Measurements from ENCODE around the gene KRT37.

The KRT37 gene

DNA sequence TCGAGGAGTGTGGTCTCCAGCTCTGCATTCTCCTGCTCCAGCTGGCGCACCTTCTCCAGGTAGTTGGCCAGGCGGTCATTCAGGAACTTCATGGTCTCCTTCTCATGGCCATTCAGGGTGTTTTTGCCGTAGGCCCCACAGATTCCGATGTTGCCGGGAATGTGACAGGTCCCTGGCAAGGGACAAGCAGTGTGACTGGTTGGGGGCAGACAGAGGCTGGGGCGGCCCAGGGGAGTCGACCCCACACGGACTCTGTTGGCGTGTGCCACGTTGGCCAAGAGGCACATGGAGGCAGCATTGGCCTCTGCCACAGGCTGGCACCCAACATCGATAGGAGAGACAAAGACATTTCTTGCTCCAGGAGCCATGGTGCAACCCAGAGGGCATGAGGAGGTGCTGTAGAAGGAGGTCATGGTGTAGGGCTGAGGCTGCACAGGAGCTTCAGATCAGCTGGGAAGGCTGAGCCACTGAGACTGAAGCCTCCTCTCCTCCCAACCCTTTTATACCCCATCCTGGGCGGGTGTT, at the start of gene KRT37:
Gene KRT37, minus strand, starts transcription at position 475 of the 525 bp plus-strand sequence. Its CDS starts 62 bp downstream, at position 413.
- Mint-ChIP-seq H3K36me3 (no peaks in the 10 kb centered on the region), H3K27ac (no peak within 1 kb of the TSS), H3K9me3 (no peaks in the 10 kb centered on the region), H3K27me3 (peaks cover 20% of the 10 kb centered on the region), H3K4me3 (no peak within 1 kb of the TSS), H3K4me1 (no peaks in the 10 kb centered on the region)
- ATAC-seq, result no peak

DNA sequence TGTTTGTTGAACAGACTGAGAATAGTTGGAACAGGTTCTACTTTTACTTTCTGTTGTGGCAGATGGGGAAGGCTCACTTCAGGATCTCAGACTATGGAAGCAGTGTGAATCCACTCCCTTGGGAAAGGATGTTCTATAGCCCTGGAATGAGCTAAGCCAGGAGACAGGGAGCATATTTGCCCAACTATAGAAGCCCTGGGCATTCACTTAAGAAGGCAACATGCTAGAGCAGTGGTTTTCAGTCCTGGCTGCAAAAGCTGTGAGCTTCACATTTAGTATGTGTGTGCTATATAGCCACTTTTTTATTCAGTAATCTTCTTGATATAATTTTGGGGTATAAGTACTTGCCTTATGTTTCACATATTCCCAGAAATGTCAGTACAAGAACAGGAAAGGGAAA, 44.0 kb upstream of the KRT37 start:
- Mint-ChIP-seq H3K27ac (no peak overlapping the region), H3K4me3 (no peak overlapping the region), H3K27me3 (peaks cover 56% of the 10 kb centered on the region), H3K36me3 (no peaks in the 10 kb centered on the region), H3K9me3 (peaks cover 3% of the 10 kb centered on the region), H3K4me1 (no peaks in the 10 kb centered on the region)
- ATAC-seq, result no peak

DNA sequence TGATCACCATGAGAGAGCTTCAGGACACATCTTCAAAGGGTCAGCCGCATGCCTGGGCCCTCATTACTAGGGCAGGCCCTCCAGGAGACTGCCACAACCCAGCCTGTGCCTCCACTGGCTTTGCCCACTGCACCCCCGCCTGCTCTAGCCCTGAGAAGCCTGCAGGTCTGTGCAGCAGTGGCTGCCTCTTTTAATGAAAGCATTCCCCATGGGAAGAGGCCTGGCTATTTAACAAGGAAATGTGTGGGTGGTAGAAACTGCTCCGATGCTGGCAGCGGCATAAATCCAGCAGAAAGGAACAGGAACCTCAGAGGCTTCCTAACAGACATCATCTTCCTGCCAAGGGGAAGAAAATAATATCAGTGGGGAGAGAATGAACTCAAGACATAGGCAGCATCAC, 43.2 kb upstream of the KRT37 start:
- Mint-ChIP-seq H3K4me1 (no peaks in the 10 kb centered on the region), H3K9me3 (peaks cover 3% of the 10 kb centered on the region), H3K27me3 (peaks cover 54% of the 10 kb centered on the region), H3K27ac (no peak overlapping the region), H3K4me3 (no peak overlapping the region), H3K36me3 (no peaks in the 10 kb centered on the region)
- ATAC-seq, result no peak

DNA sequence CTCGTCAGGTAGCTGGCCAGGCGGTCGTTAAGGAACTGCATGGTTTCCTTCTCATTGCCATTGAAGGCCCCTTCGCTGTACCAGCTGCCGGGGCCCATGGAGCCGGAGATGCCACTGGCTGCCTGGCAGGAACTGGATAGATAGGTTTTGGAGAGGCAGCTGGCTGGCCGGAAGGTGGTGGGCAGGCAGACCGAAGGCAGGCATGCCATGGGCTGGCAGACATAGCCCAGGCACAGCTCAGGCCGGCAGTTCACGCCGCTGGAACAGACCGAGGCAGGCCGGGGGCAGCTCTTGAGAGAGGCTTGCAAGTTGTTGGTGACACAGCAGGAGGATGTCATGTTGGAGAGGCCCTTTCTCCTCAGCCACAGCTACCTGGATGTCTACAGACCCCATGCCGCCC, 42.6 kb upstream of the KRT37 start, which contains the start of gene KRT32:
Gene KRT32, minus strand, starts transcription at position 399 of the 400 bp plus-strand sequence. Its CDS starts 61 bp downstream, at position 338.
- H3K4me3 Mint-ChIP-seq, result no peak within 1 kb of the TSS
- no peak for ATAC-seq

DNA sequence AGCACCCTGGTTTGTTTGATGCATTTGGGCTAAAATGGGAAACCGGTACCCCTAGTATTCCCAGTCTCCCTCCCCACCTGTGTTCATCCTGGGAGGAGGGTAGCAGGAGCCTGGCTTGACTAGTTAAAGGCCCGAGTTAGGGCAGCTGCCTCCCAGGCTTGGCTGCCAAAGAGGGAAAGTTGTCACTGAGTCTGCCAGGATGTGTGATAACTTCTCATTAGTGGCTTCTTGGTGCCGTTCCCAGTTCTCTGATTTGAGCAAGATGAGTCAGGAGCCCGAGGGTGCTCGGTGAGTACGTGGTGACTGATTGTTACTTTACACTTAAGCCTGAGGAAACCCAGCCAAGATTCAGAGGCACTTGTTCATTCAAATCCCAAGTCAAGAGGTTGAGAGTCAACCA, 40.3 kb upstream of the KRT37 start:
- Mint-ChIP-seq H3K4me3 (no peak overlapping the region), H3K9me3 (peaks cover 3% of the 10 kb centered on the region), H3K27ac (no peak overlapping the region), H3K4me1 (no peaks in the 10 kb centered on the region), H3K27me3 (peaks cover 59% of the 10 kb centered on the region), H3K36me3 (no peaks in the 10 kb centered on the region)
- ATAC-seq, result no peak

More for the DNA sequence above, 42.6 kb upstream of the KRT37 start, which contains the start of gene KRT32:
- no peaks in the 10 kb centered on the region for H3K36me3 Mint-ChIP-seq
- H3K9me3 Mint-ChIP-seq, result peaks cover 3% of the 10 kb centered on the region
- no peak within 1 kb of the TSS for H3K27ac Mint-ChIP-seq
- H3K4me1 Mint-ChIP-seq, result no peaks in the 10 kb centered on the region
- H3K27me3 Mint-ChIP-seq, result peaks cover 56% of the 10 kb centered on the region

DNA sequence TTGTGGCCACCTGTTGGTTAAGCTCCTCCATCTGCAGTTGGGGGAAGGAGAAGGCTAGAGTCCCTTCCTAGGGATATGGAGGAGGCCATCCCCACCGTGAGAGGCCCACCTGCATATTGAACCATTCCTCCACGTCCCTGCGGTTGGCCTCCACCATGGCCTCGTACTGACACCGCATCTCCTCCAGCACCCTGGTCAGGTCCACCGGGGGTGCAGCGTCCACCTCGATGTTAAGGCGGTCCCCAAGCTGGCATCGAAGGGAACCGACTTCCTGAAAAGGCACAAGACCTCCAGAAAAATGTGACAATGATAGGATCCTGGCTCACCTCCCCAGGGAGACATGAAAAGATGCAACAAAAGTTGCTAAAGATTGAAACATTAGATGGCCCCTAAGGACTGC, 39.8 kb upstream of the KRT37 start:
- Mint-ChIP-seq H3K9me3 (peaks cover 3% of the 10 kb centered on the region), H3K27ac (no peak overlapping the region), H3K4me1 (no peaks in the 10 kb centered on the region), H3K36me3 (no peaks in the 10 kb centered on the region), H3K4me3 (no peak overlapping the region), H3K27me3 (peaks cover 56% of the 10 kb centered on the region)
- ATAC-seq, result no peak

DNA sequence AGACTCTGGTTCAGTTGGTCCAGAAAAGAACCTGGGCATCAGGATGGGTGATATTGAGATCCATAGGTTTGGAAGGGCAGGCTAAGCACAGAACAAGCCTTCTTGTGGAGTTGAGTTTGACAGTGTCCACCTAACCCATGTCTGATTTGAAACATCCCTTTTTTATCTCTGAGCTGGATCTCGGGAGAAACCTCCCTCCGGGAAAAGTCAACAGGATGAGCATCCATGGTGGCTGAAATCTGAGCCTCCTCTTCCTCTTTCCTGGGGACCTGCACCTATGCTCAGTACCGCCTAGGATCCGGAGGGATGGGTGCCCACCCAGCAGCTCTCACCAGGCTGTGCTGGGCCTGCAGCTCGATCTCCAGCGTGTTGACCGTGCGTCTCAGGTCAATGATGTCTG, 39.4 kb upstream of the KRT37 start:
- H3K9me3 Mint-ChIP-seq, result peaks cover 3% of the 10 kb centered on the region
- H3K27ac Mint-ChIP-seq, result no peak overlapping the region
- peaks cover 52% of the 10 kb centered on the region for H3K27me3 Mint-ChIP-seq
- no peak for ATAC-seq
- no peaks in the 10 kb centered on the region for H3K4me1 Mint-ChIP-seq
- H3K36me3 Mint-ChIP-seq, result no peaks in the 10 kb centered on the region
- H3K4me3 Mint-ChIP-seq, result no peak overlapping the region

DNA sequence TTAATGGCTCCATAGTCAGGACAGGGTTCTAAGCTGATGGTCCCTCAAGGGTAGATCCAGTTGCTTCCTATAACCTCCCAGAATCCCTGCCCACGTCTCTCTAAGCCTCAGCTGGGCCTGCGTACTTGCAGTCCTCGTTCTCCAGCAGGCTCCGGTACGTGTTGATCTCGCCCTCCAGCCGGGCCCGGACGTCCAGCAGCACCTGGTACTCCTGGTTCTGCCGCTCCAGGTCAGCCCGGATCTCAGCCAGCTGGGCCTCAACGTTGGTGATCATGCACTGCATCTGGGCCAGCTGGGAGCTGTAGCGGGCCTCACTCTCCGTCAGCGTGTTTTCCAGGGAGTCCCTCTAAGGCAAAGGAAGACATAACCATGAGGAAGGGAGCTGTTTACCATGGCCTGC, 38.3 kb upstream of the KRT37 start:
- Mint-ChIP-seq H3K9me3 (no peaks in the 10 kb centered on the region), H3K4me3 (no peak overlapping the region), H3K36me3 (no peaks in the 10 kb centered on the region), H3K27me3 (peaks cover 49% of the 10 kb centered on the region), H3K27ac (no peak overlapping the region), H3K4me1 (no peaks in the 10 kb centered on the region)
- ATAC-seq, result no peak

DNA sequence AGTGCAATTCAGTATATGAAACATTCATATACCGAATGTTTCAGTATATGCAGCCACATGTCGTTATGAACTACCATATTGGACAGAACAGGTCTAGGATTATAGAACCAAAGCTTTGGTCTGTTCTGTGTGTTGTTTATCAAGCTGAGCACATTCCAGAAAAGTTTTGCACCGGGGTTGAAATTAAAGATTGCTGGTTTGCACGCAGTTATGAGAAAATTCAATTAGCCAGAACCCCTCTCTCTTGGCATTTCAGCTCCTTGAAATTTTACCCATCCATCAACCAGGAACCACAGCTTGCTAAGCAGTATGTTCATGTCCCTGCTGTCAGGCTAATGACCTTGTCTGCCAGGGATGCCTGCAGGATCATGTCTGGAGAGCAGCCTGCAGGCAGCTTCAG, 33.3 kb upstream of the KRT37 start:
- Mint-ChIP-seq H3K27me3 (peaks cover 17% of the 10 kb centered on the region), H3K27ac (no peak overlapping the region), H3K36me3 (no peaks in the 10 kb centered on the region), H3K4me1 (no peaks in the 10 kb centered on the region), H3K9me3 (no peaks in the 10 kb centered on the region), H3K4me3 (no peak overlapping the region)
- no peak for ATAC-seq

DNA sequence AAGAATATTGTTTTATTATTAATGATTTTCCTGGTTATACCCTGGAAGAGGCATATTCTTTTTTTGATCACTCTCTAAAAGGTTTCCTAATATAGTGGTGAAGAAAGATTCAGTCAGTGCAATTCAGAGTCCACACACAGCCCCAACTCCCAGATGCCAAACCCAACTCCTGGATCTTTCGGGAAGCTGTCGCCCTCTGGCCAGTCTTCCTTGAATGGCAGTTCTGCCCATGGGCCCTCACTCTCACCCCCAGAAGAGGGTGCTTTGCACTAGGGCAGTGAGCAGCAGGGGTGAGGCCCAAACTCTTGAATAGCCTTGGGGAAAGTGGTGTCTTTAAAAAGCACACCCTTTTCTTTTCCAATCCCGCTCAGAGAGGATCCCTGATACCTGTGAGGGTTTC, 31.8 kb upstream of the KRT37 start:
- Mint-ChIP-seq H3K4me3 (no peak overlapping the region), H3K27me3 (peaks cover 12% of the 10 kb centered on the region), H3K27ac (no peak overlapping the region), H3K36me3 (no peaks in the 10 kb centered on the region), H3K4me1 (no peaks in the 10 kb centered on the region), H3K9me3 (no peaks in the 10 kb centered on the region)
- ATAC-seq, result no peak

DNA sequence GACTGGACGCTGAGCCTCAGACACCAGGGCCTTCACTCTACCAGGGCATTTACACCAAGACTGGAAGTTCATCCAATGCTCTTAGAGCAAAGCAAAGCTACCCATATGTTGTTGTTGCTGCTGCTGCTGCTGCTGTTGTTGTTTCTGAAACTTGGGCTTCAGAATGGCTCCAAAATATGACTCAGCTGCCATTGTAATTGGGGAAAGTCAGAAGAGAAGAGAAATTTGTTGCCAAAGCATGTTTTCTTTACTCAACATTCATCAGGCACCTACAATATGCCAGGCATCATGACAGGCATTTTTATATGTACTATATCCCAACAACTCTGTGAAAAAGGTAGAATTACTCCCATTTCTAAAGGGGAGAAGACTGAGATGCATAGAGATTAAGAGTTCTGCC, 30.9 kb upstream of the KRT37 start:
- Mint-ChIP-seq H3K9me3 (no peaks in the 10 kb centered on the region), H3K4me1 (no peaks in the 10 kb centered on the region), H3K36me3 (no peaks in the 10 kb centered on the region), H3K27me3 (peaks cover 21% of the 10 kb centered on the region), H3K4me3 (no peak overlapping the region), H3K27ac (no peak overlapping the region)
- no peak for ATAC-seq

DNA sequence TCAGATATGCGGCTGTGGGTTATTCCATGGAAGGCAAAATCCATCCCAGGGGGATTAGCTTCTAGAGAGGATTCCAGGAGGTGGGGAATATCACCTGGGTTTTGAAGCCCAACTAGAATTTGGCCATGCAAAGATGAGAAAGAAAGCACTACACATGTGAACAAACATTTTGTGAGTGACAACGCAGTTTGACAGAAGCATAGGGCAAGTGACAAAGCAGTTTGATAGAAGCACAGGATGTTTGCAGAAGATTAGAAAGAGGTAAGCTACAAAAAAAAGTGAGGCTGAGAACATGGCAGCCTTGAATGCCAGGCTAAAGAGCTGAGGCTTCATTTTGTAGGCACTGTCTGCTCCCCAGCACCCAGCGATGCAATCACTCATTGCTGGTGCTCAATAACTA, 28.7 kb upstream of the KRT37 start:
- Mint-ChIP-seq H3K4me3 (no peak overlapping the region), H3K27me3 (peaks cover 36% of the 10 kb centered on the region), H3K4me1 (no peaks in the 10 kb centered on the region), H3K9me3 (no peaks in the 10 kb centered on the region), H3K27ac (no peak overlapping the region), H3K36me3 (no peaks in the 10 kb centered on the region)
- ATAC-seq, result no peak

DNA sequence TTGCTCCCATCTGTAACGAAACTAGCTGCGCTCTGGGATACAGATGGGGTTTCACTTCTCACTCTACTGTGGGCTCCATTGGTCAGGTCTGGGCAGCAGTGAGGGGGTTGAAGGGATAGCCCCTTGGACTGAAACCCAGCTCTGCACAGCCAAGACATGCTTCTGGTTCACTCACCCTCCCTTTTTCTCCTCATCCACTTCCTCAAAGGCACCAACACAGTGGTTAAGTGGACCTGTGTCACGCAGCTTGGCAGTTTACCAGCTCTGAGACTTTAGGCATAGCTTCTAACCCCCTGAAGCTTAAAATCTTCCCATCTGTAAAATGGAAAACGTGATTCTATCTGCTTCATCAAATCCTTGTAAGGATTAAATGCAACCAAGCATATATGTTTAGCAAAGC, 27.9 kb upstream of the KRT37 start:
- Mint-ChIP-seq H3K36me3 (no peaks in the 10 kb centered on the region), H3K27me3 (peaks cover 35% of the 10 kb centered on the region), H3K9me3 (no peaks in the 10 kb centered on the region), H3K4me3 (no peak overlapping the region), H3K27ac (no peak overlapping the region), H3K4me1 (no peaks in the 10 kb centered on the region)
- ATAC-seq, result no peak

DNA sequence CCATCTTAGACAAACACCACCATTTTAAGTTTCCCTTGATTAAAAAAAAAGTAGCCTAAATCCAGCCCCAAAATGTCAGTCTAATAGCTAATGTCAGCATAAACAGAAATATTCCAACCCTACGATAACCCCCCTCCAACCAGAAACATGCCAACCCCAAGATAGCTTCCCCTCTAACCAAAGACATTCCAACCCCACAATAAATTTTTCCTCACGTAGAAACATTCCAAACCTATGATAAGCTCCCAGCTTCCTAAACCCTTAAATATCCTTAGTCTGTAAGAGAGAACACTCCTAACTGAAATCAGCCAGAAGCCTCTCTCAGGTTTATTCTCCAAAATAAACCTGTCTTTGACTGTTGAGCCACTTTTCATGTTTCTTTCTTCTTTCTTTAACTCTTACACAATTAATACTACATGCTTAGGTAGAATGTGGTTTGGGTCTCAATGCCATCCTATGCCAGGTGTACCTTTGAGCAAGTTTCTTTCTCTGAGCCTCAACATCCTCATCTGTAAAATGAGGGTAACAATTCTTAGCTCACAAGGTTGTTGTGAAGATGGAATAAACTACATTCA, 26.9 kb upstream of the KRT37 start:
- ATAC-seq, result no peak
- H3K27me3 Mint-ChIP-seq, result peaks cover 35% of the 10 kb centered on the region
- no peak overlapping the region for H3K27ac Mint-ChIP-seq
- no peaks in the 10 kb centered on the region for H3K9me3 Mint-ChIP-seq
- no peak overlapping the region for H3K4me3 Mint-ChIP-seq
- no peaks in the 10 kb centered on the region for H3K36me3 Mint-ChIP-seq
- no peaks in the 10 kb centered on the region for H3K4me1 Mint-ChIP-seq

DNA sequence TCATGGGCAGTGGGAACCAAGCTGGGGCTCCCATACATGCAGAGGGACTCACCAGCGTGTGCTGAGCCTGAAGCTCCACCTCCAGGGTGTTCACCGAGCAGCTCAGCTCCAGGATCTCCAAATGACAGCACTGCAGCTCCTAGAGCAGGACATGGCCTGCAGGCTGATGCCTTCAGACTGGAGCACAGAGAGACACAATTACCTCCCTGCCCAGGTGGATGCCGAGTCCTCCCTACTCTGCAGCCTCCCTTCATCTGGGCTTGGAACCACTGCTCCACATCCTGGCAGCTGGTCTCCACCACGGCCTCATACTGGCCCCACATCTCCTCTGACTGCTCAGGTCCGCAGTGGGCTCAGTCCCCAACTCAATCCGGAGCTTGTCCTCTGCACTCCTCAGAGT, 24.6 kb upstream of the KRT37 start:
- Mint-ChIP-seq H3K27ac (no peak overlapping the region), H3K9me3 (no peaks in the 10 kb centered on the region), H3K4me1 (no peaks in the 10 kb centered on the region), H3K36me3 (no peaks in the 10 kb centered on the region), H3K27me3 (peaks cover 53% of the 10 kb centered on the region), H3K4me3 (no peak overlapping the region)
- peak; percentile 7 for ATAC-seq

DNA sequence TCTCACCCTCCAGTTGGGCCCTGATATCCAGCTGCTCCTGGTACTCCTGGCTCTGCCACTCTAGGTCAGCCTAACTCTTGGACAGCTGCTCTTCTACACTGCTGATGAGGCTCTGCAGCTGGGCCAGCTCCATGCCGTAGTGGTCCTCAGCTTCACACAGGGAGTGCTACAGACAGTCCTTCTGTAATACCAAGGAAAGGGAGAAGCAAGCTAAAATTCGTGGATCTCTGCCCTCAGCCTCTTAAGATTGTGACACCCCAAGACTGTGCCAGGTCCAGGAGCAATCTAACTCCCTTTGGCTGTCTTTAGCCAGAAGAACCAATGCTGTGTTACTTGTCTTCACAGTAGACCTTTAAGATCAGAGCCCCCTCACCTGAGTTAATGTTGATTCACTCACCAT, 24.1 kb upstream of the KRT37 start:
- Mint-ChIP-seq H3K27me3 (peaks cover 56% of the 10 kb centered on the region), H3K9me3 (no peaks in the 10 kb centered on the region), H3K4me1 (no peaks in the 10 kb centered on the region), H3K4me3 (no peak overlapping the region), H3K36me3 (no peaks in the 10 kb centered on the region), H3K27ac (no peak overlapping the region)
- no peak for ATAC-seq

Measured in stimulated activated memory B cell treated with anti-CD40 and anti-IgM and Interleukin-4, amounts not matched to agents 10 μg/mL and 1 μg/mL and 100 μg/mL, for 72 hours (primary cell).